Activated CD4-positive, alpha-beta T cell treated with anti-CD3 and anti-CD28 coated beads, Interleukin-2, amount 50 U/mL, for 1 hour (primary cell): Measurements from ENCODE around the gene CBLC.
"Not testable (repeated sequence)": the region's sequence is repeated elsewhere in the genome, so short reads cannot be mapped to it uniquely, and the experiment has no call there.

ENCODE experiments used
- DNase-seq: peaks from one replicate; pipeline ENCODE4 v3.0.0-alpha.2; 2020

CBLC gene

GRCh38 chr19:44765949-44766335, 11.7 kb upstream of the CBLC start:
- DNase-seq, result no peak

DNA sequence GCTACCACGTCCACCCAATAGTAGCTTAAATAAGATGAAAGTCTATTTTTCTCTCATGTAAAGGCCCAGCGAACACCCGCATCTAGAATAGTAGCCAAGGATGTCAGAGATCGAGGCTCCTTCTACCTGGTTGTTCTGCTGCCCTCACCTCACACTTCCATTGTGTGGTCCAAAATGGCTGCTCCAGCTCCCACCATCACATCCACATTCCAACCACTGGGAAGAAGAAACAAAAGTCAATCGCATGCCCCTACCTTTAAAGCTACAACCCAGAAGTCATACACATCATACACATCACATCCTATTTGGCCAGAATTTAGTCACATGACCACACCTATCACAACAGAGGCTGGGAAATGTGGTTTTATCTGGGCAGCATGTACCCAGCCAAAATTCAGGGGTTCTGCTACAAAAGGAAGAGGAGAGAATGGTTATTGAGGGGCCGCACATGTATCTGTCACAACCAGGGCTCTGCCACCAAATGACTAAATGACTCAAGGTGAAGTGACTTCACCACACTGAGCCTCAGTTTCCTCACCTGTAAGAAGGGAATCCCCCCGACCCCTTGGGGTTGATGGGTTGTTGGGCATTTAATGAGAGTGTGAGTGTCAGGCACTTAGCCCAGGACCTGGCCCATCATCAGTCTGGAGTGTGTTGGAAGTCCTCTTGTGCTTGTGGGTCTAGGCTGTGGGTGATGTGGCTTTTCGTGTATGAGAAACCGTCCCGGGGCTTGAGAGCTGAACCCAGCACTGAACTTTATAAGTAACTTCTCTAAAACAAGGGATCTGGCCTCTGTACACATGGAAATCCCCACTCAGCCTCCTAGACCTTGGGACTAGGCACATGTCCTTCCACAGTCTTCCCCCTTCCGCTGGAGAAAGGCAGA, 10.2 kb upstream of the CBLC start:
- DNase-seq, result no peak

DNA sequence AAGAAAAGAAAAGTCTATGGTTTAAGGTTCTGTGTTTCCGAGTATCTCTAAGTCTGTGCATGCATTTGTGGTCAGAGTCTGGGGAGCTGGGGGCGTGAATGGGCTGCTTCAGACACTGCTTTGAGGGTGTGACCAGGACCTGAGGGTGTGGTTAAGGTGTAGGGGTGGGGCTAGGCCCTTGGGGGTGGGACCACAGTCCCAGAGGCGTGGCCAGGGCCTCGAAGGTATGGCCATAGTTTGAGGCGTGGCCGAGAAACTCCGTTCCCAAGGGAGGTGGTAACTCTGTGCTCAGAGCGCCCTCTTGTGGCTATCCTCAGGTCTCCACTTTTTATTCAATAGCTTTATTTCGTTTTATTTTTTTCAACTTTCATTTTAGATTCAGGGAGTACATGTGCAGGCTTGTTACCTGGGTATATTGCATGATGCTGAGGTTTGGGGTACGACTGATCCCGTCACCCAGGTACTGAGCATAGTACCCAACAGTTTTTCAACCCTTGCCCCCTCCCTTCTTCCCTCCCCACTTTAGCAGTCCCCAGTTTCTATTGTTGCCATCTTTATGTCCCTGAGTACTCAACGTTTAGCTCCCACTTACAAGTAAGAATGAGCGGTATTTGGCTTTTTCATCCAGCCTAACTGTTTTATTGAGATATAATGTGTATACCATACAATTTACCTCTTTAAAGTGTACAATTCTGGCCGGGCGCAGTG, 7.0 kb upstream of the CBLC start:
- DNase-seq, result peak; percentile 98

GRCh38 chr19:44772144-44772543, 5.5 kb upstream of the CBLC start:
- DNase-seq, result not testable (repeated sequence)

- no peak for DNase-seq
Observed at GRCh38 chr19:44772959-44773358, 4.7 kb upstream of the CBLC start.

- DNase-seq, result no peak
Observed at GRCh38 chr19:44775676-44776240, 1.9 kb upstream of the CBLC start.

DNA sequence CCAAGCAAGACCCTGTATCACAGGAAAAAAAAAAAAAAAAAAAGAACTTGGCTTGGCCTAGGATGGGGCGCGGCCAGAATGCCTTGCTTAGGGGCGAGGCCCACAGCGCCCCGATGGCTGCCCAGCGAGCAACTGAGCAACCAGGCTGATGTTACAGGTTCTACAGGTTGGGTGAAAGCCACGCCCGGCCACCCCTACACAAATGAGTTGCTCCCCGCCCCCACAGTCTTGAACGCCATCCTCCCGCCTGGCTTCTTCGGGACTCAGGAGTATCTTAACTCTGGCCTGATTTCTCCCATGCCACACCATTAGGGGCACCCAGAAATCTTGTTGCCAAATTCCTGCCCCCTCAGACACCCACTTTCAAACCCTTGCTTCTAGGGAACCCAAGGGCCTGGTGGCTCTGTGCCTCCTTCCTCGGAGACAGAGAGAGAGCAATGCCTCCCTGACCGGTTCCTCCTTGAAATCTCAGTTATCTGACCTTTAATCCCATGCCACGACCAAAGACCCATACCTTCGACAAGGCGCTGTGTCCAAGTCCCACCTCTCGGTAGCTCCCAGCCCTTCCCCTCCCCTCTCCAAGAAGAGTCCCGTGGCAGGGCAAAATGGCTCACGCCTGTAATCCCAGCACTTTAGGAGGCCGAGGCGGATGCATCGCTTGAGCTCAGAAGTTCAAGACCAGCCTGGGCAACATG, 1.1 kb upstream of the CBLC start:
- DNase-seq, result no peak

DNA sequence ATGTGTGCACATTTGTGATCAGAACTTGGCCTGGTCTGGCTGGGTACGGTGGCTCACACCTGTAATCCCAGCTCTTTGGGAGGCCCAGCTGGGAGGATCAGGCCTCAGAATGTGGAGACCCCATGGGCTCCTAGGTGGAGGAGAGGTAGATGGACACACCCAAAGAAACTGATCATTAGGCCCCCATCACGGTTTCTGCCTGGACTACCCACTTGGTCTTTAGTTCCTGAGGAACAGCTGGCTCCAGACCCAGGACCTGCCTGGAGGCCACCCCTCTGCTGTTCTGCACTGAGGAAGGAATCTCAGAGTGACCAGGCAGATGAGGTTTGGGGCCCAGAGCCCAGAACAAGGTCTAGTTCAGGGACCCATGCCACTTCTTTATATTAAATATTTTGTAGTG, 1.5 kb downstream of the CBLC start:
- no peak for DNase-seq

GRCh38 chr19:44781694-44782093, 4.0 kb downstream of the CBLC start:
- DNase-seq, result not testable (repeated sequence)

- DNase-seq, result no peak
Observed at GRCh38 chr19:44782729-44783128, 5.0 kb downstream of the CBLC start.

GRCh38 chr19:44783545-44783944, 5.9 kb downstream of the CBLC start:
- DNase-seq, result no peak

DNA sequence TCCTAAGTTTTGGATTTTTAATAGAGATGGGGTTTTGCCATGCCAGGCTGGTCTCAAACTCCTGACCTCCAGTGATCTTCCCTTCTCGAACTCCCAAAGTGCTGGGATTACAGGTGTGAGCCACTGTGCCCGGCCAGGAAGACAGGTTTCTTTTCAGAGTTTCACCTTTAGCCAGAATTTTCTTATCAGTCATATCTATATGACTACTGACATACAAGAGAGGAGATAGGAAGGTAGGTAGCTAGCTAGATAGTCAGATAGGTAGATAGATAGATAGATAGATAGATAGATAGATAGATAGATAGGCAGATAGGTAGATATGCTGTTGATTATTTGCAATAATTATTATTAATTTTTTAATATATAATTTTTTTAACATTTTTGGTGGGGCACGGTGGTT, 7.6 kb downstream of the CBLC start:
- no peak for DNase-seq

GRCh38 chr19:44785993-44786392, 8.3 kb downstream of the CBLC start:
- no peak for DNase-seq

GRCh38 chr19:44788971-44789370, 11.3 kb downstream of the CBLC start:
- no peak for DNase-seq

GRCh38 chr19:44789943-44790483, 12.3 kb downstream of the CBLC start:
- DNase-seq, result no peak

GRCh38 chr19:44792281-44792680, 14.6 kb downstream of the CBLC start:
- no peak for DNase-seq

DNA sequence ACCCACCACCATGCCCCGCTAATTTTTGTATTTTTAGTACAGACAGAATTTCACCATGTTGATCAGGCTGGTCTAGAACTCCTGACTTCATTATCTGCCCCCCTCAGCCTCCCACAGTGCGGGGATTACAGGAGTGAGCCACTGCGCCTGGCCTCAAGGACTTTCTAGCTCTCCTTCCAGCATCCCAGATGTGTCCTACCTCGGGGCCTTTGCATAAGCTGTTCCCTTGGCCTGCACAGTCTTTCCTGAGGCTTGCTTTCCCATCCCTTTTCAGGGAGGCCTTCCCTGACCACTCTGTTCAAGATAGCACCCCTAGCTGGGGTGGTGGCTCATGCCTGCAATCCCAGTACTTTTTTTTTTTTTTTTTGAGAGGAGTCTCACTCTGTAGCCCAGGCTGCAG, 16.9 kb downstream of the CBLC start:
- DNase-seq, result no peak

- DNase-seq, result no peak
Observed at GRCh38 chr19:44795398-44795987, 17.8 kb downstream of the CBLC start.

GRCh38 chr19:44796701-44797115, 19.0 kb downstream of the CBLC start:
- peak; percentile 6 for DNase-seq

DNA sequence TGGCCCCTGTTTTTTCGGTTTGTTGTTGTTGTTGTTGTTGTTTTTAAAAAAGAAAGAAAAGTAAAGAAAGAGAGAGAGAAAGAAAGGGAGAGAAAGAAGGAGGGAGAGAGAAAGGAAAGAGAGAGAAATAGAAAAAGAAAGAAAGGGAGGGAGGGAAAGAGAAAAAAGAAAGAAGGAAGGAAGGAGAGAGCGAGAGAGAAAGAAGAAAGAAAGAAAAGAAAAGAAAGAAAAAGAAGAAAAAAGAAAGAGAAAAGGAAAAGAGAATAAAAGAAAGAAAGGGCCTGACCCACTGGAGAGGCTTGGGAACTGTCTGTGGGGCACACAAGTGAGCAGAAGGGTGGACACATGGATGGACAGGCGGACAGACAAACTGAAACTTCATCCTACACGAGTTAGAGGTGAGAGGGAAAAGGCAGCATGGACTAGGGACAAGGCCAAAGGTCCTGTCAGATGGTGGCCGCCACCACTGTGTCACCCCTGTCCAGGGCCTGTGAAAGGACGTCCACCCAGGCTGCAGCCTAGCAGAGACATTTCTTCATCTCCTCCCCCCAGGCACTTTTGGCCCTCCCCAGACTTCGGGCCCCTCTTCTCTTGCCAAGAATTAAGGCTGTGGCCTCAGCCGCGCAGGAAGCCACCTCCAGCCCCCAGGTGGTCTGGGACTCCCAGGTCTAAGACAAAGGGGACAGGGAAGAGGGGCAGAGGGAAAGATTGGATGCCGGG, 22.1 kb downstream of the CBLC start:
- no peak for DNase-seq

- peak; percentile 85 for DNase-seq
Observed at GRCh38 chr19:44800461-44800860, 22.8 kb downstream of the CBLC start.
